ENCODE data around the gene MYNN.

MYNN gene

GRCh38 chr3:169836078-169836941 lies 63.1 kb downstream of the MYNN start:
- no peak for DNase-seq

- DNase-seq = no peak
Observed at GRCh38 chr3:169836942-169837275, 63.7 kb downstream of the MYNN start.

GRCh38 chr3:169838511-169839030 lies 65.4 kb downstream of the MYNN start:
- DNase-seq = no peak

All from activated CD8-positive, alpha-beta memory T cell treated with anti-CD3 and anti-CD28 coated beads, Interleukin-2, amount 50 U/mL, for 48 hours (primary cell).